Osteoblast (primary cell): ENCODE data around the gene PLEKHG4. TPM values are rescaled to one million over a fixed set of nuclear protein-coding genes. Genes with fewer than 3 reads are reported as not detected.
A peak's percentile ranks its signal among the peaks of the same experiment; 100 is the strongest.

Source experiments
- DNase-seq: peaks from one replicate; pipeline ENCODE4 v3.0.0; 2011; ENCODE audit warnings: low spot score, mixed read lengths; ENCODE audit not compliant: insufficient read length; ENCODE audit errors: missing footprints
- H2AFZ ChIP-seq: 2 replicates; pipeline ENCODE4 v1.6.0; 2011; ENCODE audit warnings: mild to moderate bottlenecking, low read length
- H3K27ac ChIP-seq: 2 replicates; pipeline ENCODE4 v1.5.1; 2011; ENCODE audit warnings: mild to moderate bottlenecking, low read depth, low read length, moderate library complexity
- H3K27me3 ChIP-seq: 2 replicates; pipeline ENCODE4 v1.6.0; 2012; ENCODE audit warnings: mild to moderate bottlenecking, control low read depth, inconsistent platforms, low read length, moderate library complexity; ENCODE audit not compliant: insufficient read depth
- H3K36me3 ChIP-seq: 2 replicates; pipeline ENCODE4 v1.5.1; 2011; ENCODE audit warnings: mild to moderate bottlenecking, low read length, control low read depth, moderate library complexity; ENCODE audit not compliant: insufficient read depth
- H3K4me1 ChIP-seq: 2 replicates; pipeline ENCODE4 v1.5.1; 2011; ENCODE audit warnings: mild to moderate bottlenecking, low read length, control low read depth, moderate library complexity; ENCODE audit not compliant: insufficient read depth
- H3K4me2 ChIP-seq: 2 replicates; pipeline ENCODE4 v1.6.0; 2011; ENCODE audit warnings: mild to moderate bottlenecking, low read length; ENCODE audit not compliant: insufficient read depth
- H3K4me3 ChIP-seq: fragments of 200-600 bp; sonication (generic); 3 replicates; pipeline ENCODE4 v1.5.1; 2012; ENCODE audit warnings: mild to moderate bottlenecking, low read length, inconsistent platforms; ENCODE audit not compliant: insufficient read depth
- H3K79me2 ChIP-seq: 2 replicates; pipeline ENCODE4 v1.6.0; 2012; ENCODE audit warnings: mild to moderate bottlenecking, low read length, control low read depth, inconsistent platforms; ENCODE audit not compliant: insufficient read depth
- H3K9me3 ChIP-seq: 2 replicates; pipeline ENCODE4 v1.5.1; 2011; ENCODE audit warnings: low read depth, low read length, control low read depth
- H4K20me1 ChIP-seq: 2 replicates; pipeline ENCODE4 v1.6.0; 2012; ENCODE audit warnings: mild to moderate bottlenecking, low read length, control low read depth; ENCODE audit not compliant: insufficient read depth
- CTCF ChIP-seq: IDR thresholded peaks from 2 replicates; pipeline ENCODE4 v1.5.1; 2011; ENCODE audit warnings: mild to moderate bottlenecking, low read depth, low read length, moderate library complexity; ENCODE audit errors: extremely low read depth
- total RNA-seq: library from RNA; depleted of rRNA; stranded (reverse); fragments of >200 nt; gene quantifications from 2 replicates; pipeline ENCODE4 v1.2.3, GENCODE V29; 2012

PLEKHG4 gene
- total RNA-seq, 1 donor: 41.6 TPM

GRCh38 chr16:67233596-67233995 is 45.7 kb upstream of the PLEKHG4 start:
- Histone ChIP-seq H3K79me2 (peaks cover 41% of the 10 kb centered on the region), H3K27me3 (no peaks in the 10 kb centered on the region), H3K4me2 (no peak overlapping the region), H3K36me3 (peaks cover 85% of the 10 kb centered on the region), H2AFZ (no peak overlapping the region), H3K4me1 (peaks cover 5% of the 10 kb centered on the region), H3K9me3 (no peaks in the 10 kb centered on the region), H4K20me1 (peaks cover 13% of the 10 kb centered on the region), H3K27ac (no peak overlapping the region), H3K4me3 (no peak overlapping the region)
- no peak for TF ChIP-seq CTCF
- DNase-seq: peak; percentile 26

- Histone ChIP-seq H3K4me2 (no peak overlapping the region), H3K4me1 (peaks cover 5% of the 10 kb centered on the region), H3K36me3 (peaks cover 85% of the 10 kb centered on the region), H3K4me3 (no peak overlapping the region), H3K27me3 (no peaks in the 10 kb centered on the region), H4K20me1 (peaks cover 8% of the 10 kb centered on the region), H3K79me2 (peaks cover 41% of the 10 kb centered on the region), H3K9me3 (no peaks in the 10 kb centered on the region), H3K27ac (no peak overlapping the region), H2AFZ (no peak overlapping the region)
- no peak for DNase-seq
- no peak for TF ChIP-seq CTCF
Measured at GRCh38 chr16:67234180-67234597, 45.1 kb upstream of the PLEKHG4 start.

- DNase-seq: peak; percentile 27
- no peaks in the 10 kb centered on the region for H3K9me3 ChIP-seq
- no peak overlapping the region for H3K27ac ChIP-seq
- peaks cover 76% of the 10 kb centered on the region for H3K36me3 ChIP-seq
- no peak for TF ChIP-seq CTCF
- no peak overlapping the region for H3K4me3 ChIP-seq
- no peak overlapping the region for H2AFZ ChIP-seq
- peaks cover 10% of the 10 kb centered on the region for H4K20me1 ChIP-seq
- H3K27me3 ChIP-seq: no peaks in the 10 kb centered on the region
- H3K4me1 ChIP-seq: peaks cover 15% of the 10 kb centered on the region
- no peak overlapping the region for H3K4me2 ChIP-seq
- peaks cover 40% of the 10 kb centered on the region for H3K79me2 ChIP-seq
Measured at GRCh38 chr16:67235816-67236562, 43.3 kb upstream of the PLEKHG4 start.

- Histone ChIP-seq H3K36me3 (peaks cover 68% of the 10 kb centered on the region), H3K79me2 (peaks cover 39% of the 10 kb centered on the region), H2AFZ (no peak overlapping the region), H3K4me3 (no peak overlapping the region), H3K9me3 (no peaks in the 10 kb centered on the region), H3K4me1 (peaks cover 23% of the 10 kb centered on the region), H3K4me2 (no peak overlapping the region), H3K27ac (no peak overlapping the region), H3K27me3 (no peaks in the 10 kb centered on the region), H4K20me1 (peaks cover 10% of the 10 kb centered on the region)
- no peak for TF ChIP-seq CTCF
- DNase-seq: peak; percentile 94
Measured at GRCh38 chr16:67236563-67237395, 42.6 kb upstream of the PLEKHG4 start.
